Inflammatory macrophage treated with lipopolysaccharide for 1 hour (primary cell): ENCODE results near the gene BFSP1.

Experiments used
- DNase-seq, 2 donors: peaks; one replicate each; pipeline ENCODE4 v3.0.0-alpha.2; 2020 to 2022

Gene BFSP1

GRCh38 chr20:17460119-17460518, 71.1 kb downstream of the BFSP1 start:
- peak; percentile 6 to 15 for DNase-seq

DNA sequence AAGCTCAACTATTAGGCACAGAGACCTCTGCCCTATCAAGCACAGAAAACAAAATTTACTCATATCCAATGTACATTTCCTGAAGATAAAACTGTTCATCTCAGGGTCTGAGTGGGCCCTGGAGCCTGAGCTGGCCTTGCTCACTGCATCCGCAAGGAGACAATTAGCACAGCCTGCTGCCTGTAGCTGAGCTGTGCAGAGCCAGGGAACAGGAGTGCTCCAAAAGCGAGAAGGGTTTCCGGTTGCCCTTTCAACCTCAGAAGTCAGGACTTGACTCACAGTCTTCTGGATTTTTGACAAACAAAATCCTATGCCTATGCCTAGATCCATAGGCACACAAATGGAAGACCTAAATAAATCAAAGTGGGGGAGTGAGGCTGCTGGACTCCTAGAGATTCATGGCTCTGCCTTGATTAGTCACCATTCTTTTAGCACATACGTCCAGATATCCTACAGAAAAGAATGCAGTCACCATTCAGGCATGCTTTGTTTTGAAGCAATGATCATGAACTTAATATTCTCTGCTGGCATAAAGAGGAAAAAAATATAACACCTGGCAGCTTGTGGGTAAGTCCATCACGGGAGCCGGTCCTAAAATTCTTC, 73.5 kb downstream of the BFSP1 start:
- DNase-seq: no peak

DNA sequence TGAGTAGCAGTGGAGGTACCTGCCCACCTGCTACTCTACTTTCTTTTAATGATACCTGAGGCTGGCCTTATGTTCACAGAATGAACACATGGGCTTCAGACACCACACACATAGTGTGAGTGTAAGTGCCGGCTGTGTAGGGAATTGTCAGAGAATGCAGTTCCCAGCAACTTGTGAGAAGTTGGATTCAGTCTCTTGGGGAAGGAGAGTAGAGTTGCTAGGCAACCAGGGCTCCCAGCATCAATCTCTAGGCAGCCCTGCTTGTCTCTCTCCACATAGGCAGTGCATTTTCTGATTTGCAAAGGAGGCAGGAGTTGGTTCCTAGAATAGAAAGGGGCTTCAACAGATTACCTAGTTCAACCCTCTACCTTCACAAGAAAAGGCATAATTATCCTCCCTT, 74.1 kb downstream of the BFSP1 start:
- no peak for DNase-seq

DNA sequence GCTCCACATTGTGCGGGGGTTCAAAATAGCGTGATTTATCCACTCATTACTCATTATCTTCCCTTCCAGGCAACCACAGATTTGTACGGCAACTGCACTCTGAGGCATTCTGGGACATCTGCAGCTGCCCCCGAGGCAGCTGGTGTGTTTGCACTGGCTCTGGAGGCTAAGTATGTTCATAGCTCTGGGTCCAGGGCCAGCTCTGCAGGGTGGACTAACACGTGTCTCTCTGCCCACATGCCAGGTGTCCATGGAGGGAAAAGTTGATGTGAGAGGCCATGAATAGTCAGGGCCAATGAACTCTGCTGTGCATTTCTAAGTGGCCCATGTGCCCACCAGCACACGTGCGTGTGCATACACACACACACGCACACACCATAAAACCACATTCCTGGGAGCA, 74.9 kb downstream of the BFSP1 start:
- no peak for DNase-seq

- no peak for DNase-seq
Measured at GRCh38 chr20:17453592-17453991, 77.6 kb downstream of the BFSP1 start.

DNA sequence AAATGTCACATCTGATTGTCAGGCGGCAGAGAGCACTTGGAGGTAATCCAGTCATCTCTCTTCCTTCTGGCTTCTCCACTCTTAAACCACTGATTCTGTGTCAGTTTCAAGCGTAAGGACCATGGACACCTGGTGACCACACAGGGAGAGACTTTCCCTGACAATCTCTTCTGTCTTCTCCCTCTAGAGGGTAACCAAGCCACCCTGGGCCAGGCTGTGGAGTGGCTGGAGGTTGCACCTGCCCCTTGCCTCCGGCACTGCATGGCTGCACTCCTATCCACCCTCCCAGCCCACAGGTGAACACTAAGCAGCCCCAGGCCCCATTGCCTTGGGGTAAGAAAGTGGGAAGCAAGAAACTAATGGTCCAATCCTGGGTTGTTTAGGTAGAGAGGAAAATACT, 78.7 kb downstream of the BFSP1 start:
- no peak for DNase-seq

DNA sequence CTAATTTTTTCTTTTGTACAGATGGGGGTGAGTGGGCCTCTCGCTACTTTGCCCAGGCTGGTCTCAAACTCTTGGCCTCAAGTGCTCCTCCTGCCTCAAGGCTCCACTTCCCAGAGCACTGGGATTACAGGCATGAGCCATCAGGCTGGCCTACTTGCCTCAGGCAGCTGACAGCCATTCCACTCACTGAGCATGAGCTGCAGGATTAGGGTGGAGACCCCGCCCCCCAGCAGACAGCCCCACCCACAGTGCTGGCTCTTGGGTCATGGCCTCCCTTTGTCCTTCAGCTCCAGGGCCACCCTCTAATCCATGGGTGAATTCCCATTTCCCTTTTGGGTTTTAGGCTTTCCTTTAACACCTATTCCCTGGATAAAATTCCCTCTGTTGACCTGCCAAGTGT, 82.1 kb downstream of the BFSP1 start:
- no peak for DNase-seq

DNA sequence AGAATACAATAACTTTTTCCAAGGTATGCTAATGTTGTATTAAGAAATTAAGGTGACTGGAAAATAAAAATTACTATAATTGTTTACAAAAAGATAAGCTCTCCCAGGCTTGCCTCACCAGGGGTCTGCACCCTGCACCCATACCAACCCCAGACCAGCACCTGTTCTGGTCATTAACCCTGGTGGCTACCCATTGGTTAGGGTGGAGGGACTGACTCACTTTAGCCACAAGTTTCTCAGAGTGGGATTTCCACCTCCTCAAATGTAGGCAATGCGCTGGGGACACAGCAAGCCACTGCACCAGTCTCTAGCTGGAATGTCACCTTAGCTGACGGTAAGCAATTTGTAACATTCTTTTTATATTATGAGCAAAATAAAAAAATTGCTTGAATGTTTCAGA, 83.1 kb downstream of the BFSP1 start:
- DNase-seq: no peak

- DNase-seq: no peak
Measured at GRCh38 chr20:17446171-17446570, 85.0 kb downstream of the BFSP1 start.

DNA sequence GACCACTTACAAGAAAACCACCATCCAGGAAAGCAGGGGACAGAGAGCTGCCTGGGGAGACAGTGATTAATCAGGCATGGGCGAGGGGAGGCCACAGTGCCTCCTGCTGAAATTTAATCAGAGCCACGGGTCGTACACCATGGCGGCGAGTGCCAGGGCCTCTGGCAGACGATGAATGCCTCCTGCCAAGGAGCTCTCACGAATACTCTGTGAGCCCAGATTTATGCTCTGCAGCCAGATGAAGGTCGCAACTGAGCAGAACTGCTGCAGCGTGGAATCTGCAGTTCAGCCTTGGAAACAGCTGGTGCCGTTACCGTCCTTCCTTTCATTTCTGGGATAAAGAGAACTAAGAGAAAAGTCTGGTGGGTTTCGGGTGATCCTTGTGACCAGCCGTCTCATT, 85.6 kb downstream of the BFSP1 start:
- no peak for DNase-seq

GRCh38 chr20:17444091-17444490, 87.1 kb downstream of the BFSP1 start:
- DNase-seq: no peak
